NT2/D1 (cell line): ENCODE measurements around the gene ARPC5L.

ENCODE experiments used
- SUZ12 ChIP-seq: IDR thresholded peaks from 2 replicates; pipeline ENCODE4 v1.6.1; 2011; ENCODE audit not compliant: insufficient read length, insufficient read depth; ENCODE audit errors: extremely low read depth
- YY1 ChIP-seq: IDR thresholded peaks from 2 replicates; pipeline ENCODE4 v1.6.1; 2011; ENCODE audit not compliant: insufficient read length, insufficient read depth
- ZNF274 ChIP-seq: IDR thresholded peaks from 2 replicates; pipeline ENCODE4 v1.6.1; 2011; ENCODE audit warnings: mild to moderate bottlenecking, low read depth, low read length

GRCh38 chr9:124873664-124874063 lies 11.7 kb downstream of the ARPC5L start:
- TF ChIP-seq ZNF274 (no peak), SUZ12 (no peak), YY1 (no peak)
